ENCODE data around the gene CLDN22.
"Not testable (repeated sequence)": the region's sequence is repeated elsewhere in the genome, so short reads cannot be mapped to it uniquely, and the experiment has no call there.

The CLDN22 gene

DNA sequence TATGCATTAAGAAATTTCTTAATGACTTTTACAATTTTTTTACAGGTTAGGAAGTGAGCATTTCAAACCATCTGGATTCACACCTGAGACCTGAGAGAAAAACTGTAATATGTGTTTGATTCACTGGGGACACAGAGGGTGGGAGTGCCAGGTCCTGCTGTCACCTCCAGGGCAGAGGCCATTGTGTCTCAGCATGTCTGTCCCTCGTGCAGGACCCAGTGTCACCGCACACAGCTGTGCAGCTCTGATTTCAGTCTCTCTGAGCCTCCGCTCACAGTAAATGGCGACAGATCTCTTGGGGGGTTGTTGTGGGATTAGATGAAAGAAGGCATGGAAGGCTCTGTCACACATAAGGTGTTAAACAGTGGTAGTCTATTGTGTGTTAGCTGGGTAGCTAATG is 25.2 kb upstream of the CLDN22 start:
- no peak for DNase-seq

DNA sequence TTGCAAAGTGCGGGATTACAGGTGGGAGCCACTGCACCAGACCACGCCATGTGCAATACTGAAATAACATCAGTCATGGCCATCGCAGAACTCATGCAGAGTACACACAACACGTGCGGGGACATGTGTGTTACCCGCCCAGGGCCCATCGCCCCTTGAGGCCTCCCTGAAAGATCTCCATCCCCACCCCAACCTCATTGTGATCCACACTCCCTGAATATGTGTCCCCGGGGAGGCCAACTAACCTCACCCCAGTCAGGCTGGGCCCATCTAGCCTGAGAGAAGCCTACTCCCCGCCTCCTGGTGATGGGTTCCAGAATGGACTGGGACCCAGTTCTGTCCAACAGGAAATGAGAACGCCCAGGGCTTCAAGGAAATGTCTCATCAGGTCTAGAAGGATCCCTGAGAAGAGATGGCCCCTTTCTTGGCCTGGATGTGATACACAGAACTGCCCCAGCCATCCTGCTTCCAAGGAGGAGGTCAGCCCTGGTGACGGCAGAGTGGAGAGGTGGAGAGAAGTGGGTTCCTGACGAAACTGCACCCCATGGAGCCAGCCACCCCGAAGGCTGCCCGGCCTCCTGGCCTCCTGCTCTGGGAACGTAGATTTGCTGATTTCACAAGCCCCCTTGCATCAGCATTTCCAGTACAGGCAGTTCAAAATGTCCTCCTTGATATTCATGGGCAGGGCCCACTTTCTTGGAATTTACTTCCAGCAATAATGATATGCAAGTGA is 24.6 kb upstream of the CLDN22 start:
- no peak for DNase-seq

DNA sequence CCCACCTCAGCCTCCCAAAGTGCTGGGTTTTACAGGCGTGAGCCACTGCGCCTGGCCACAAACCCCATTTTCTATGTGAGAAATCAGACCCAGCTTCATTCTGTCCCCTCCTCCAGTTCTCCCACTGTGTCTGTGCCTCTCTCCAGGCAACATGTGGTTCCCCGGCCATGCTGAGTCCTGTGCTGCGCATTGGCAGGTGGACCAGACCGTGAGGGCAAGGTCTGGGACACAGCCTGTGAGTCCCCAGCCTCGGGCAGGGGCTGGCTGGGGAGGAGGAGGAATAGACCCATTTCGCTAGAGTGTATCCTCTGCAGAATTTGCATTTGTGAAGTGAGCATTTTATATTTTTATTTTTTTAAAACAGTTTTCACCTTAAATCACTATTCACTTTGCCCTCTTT is 23.7 kb upstream of the CLDN22 start:
- DNase-seq, result no peak

DNA sequence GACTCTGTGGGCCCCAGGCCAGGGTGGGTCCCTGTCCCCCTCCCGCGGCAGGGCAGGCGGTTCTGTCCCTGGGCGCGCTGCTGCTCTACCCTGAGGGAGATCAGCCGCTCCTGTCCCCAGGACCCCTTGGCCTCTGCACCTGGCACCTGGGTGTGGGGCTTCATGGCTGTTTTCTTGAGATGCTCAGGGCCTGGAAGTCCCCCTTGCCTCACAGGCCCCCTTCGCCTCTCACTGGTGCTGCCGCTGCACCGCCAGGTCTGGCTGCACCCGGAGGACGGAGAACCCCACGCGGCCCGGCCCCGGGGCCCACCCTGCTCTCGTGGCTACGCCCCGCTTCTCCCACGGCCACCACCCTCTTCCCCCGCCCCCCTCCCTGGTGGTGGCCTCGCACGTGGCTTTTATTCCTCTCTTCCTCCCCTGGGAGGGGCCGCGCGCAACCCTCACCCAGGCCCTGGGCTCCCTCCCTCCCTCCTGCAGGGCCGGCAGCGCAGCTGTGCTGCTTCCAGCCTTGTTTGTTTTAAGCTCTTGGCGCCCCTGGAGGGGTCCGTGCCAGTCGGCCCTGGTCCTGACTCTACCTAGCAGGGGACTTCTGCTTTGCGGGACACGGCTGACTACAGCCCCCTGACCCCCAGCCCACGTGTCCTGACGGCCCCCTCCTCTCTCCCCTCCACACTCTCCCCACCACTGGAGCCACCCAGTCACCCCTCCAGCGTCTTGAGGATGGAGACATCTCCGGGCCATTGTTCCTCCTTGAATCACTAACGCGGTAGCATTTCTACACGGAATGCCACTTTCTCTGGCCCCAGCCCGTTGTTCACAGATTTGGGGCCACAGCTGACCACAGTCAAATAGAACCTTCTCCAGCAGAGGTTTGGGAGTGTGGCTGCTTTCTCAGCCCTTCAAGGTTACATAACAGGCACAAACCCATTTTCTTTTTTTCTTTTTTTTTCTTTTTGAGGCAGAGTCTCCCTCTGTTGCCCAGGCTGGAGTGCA is 22.8 kb upstream of the CLDN22 start:
- DNase-seq, result no peak

DNA sequence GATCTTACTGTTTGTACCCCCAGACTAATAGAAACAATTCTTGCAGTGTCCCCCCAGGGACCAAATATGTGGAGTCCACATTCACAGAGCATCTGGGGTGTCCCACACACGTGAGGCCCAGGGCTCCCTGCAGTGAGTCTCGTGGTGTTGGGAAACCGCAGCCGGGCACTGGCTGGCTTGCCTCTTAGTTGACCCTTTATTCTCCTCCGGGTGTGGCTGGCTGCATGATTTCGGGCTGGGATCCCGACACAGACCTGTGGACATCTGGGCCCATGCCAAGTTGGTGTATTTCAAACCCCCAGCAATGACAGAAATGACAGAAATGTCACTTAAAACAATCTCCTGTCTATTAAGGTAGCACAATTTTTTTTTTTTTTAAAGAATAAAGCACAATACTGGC is 17.8 kb upstream of the CLDN22 start:
- no peak for DNase-seq

DNA sequence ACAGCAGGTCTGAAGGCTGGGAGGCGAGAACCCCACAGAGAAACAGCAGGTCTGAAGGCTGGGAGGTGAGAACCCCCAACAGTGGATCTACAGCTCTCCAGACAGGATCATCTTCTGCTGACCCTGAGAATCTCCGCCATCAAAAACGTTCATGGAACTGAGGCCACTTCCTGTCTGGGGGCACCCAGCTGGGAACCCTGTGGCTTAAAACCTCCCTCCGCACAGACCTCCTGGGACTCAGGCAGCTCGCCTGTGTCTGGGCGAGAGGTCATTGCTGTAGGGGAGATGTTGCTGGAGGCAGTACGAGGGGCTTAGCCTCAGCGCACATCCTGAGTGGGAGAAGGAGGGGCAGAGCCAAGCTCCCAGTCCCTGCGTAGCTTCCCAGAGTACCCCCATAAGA is 17.3 kb upstream of the CLDN22 start:
- DNase-seq, result no peak

DNA sequence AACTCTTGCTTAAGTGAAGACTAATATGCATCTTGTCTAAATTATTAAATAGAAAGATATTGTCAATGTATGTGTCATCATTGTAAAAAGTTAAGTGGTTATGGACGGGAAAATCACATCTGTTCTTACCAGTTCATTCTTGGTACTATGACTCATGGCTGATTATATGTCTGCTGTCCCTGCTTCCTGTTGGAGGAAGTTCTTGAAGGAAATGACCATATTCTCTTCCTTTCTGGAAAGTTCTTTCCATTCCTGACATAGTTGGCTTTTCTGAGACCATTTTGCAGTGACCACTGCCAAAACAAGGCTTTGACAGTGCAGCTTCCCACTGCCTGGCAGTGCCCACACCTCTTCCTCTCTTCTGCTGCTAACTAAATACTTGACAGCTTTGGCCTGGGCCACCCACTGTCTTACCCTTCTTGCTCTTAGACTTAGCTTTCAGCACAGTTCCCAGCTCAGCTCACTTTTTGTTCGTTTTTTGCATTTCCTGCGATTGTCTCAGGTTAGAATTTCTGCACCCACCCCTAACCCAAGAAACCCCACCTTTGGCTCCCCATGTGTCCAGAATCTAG is 15.4 kb upstream of the CLDN22 start:
- DNase-seq, result no peak

DNA sequence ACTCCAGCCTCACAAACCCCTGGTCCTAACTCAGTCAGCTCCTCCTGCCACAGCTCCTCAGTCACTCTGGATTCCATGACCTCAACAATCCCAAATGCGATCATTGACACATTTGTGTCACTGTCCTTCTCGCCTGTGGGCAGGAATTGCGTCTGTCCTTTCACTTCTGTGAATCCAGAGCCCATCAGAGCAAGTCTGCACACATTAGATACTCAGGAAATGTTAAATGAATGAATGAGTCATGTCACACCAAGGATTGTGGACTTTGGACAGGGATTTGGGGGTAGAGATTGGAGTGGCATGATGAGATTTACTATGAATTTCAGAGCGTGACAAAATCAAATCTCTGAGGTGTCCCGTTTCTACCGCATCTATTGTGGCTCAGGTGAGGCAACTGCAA is 13.9 kb upstream of the CLDN22 start:
- DNase-seq, result no peak

DNA sequence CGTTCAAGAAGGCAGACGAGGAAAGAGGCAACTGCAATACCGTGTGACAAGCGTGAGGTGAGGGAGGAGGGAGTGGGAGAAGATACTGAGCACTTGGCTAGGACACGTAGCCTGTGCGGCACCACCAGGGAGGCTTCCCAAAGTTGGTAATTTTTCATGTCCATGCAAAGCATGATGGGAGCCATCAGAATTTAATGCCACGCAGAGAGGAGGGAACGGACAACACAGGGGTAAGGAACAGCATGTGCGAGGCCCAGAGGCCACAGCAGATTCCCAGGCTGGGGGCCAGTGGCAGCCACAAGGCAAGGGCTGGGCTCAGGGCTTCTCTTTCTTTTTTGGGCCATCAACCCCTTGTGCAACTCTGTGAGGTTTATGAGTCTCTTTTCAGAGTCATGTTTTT is 13.1 kb upstream of the CLDN22 start:
- DNase-seq, result no peak

DNA sequence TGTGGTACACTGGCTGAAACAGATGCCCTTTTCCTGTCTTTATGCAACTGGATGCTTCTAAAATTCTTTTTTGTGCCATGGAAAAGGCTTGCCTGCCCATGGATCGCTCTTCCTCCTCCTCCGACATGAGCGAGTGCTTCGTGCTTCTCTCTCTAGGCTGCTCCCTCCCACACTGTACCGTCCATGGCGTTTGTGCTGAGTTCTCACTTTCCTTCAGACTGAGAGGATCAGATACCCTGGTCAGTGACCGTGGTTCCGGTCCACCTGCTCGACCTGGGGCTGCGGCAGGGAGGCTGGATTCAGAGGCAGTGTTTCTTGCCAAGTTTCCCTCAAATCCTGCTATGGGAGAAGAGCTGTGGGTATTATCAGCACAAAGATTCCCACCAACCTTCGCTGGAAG is 12.4 kb upstream of the CLDN22 start:
- no peak for DNase-seq

DNA sequence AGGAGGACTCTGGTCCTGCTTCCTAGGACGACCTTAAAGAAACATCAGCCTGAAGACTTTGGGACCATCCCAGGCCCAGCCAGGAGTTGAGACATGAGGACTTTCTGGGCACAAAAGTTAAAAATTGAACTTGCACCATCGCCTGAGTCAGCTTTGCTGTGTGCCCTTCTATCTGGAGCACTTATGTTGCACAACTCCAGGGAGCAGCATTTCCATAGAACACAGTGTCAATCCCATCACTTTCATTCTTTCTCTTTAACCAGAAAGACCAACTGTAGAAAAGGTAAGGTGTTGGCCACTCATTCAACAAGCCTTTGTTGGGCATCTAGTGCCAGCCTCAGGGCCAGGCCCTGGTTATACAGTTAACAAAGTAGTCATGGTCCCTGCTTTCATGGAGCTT is 10.8 kb upstream of the CLDN22 start:
- no peak for DNase-seq

DNA sequence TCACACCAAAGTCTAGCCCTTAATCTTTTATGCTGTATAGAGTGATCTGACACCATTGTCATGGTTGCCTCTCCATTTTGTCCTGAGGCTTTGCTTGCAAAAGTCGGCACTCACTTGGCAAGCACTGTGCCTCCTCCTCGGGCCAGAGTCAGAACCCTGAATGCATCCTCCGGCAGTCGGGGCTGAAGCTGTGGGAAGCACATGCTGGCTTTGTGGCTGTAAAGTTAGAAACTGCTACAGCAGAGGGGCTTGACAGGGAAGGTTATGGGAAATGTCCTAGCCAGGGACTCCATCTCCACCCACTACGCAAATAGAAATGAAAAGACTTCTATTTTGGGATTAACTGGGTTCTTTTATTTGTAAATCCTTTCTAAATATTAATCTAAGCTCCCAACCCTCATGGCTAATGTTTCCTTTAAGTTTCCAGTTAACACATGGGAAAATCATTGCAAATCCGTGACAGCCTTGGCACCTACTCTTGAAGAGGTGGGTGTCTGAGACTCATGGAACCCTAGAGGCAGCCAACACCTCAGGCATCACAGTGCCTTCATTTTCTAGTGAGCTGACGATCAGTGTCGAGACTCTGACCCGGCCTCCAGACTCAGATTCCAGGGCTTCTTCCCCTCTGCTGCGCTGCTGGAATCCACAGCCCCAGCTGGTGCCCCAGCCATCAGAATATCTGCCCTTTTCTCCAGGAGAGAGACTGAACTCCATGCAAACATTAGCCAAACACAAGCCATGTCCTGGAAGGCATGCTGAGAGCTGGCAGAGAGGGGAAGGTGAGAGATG is 10.1 kb upstream of the CLDN22 start:
- DNase-seq, result no peak

DNA sequence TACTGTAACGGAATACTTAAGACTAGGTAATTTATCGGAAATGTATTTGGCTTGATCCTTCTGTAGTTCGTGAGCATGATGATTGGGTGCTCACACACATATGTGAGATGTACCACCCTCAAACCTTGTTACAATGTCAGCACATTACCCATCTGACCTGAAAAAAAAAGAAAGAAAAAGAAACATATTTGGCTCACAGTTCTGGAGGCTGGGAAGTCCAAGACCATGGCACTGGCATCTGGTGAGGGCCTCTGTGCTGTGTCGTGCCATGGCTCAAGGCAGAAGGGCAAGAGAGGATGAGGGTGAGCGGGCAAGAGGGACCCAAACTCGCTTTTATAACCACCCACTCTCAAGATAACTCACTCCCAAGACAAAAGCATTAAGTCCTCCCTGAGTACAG is 9.2 kb upstream of the CLDN22 start:
- DNase-seq, result no peak

DNA sequence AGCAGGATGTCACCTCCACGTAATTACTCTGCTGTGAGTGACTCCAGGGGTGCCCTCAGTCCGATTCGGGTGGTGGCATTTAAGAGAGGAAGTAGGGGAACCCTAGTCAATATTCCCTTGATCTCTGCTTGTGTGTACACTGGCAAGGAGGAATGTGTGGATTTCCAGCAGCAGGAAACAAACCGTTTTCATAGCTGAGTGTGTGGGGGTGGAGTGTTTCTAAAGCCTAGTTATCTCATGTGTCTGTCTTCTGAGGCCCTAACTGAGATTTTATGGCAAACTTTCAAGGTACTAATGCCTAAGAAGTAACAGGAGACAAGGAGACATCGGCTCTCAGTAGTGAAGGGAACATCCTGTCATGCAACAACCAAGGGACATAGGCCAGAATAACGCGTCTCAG is 8.8 kb upstream of the CLDN22 start:
- DNase-seq, result no peak

DNA sequence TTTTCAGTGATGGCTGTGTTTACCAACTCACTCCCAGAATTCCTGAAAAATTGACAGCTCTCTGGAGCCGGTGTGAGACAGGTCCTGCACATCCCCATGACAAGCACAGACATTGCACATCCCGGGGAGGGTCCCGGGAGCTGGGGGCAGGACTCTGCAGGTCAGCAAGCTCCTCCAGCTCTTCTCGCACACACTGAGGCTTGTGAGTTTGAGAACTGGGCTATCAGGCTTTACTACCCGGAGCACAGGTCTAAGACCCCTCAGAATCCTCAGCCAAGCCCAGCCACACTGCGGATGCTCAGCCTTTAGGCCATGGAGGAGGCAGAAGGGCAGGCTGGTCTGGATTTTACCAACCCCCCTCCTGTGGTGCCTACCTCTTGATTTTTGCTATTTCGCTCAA is 7.8 kb upstream of the CLDN22 start:
- DNase-seq, result no peak

DNA sequence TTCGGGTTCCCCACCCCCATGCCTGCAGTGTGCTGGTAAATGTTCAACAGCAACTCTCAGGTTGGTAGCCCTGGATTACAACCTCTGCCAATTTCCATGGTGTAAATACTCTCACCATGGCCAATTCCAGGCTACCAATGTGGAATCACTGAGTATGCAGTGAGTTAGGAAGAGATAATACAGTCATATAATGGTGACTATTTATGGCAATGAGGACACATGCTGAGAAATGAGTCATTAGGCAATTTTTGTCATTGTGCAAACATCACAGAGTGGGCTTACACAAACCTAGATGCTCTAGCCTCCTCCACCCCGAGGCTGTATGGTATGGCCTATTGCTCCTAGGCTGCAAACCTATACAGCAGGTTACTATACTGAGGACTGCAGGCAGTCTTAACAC is 6.8 kb upstream of the CLDN22 start:
- no peak for DNase-seq

DNA sequence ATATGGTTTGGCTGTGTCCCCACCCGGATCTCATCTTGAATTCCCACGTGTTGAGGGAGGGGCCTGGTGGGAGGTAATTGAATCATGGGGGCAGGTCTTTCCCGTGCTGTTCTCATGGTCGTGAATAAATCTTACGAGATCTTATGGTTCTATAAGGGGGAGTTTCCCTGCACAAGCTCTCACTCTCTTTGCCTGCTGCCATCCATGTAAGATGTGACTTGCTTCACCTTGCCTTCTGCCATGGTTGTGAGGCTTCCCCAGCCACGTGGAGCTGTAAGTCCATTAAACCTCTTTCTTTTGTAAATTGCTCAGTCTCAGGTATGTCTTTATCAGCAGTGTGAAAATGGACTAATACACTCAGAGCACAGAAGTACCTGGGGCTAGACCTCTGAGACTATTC is 6.3 kb upstream of the CLDN22 start:
- not testable (repeated sequence) for DNase-seq

DNA sequence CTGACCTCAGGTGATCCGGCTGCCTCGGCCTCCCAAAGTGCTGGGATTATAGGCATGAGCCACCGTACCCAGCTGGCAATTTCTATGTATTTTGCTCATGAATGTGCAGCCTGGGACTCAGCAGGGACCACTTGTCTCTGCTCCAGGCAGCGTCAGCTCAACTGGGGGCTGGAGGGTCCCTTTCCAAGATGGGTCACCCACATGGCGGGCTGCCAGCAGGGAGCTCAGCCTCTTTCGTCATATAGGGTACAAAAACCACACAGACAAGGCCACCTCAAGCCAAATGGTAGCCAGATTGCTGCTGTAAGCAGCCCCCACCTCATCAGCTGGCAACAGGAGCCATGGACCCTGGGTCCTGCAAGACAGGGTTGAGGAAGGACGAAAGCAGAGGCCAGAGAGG is 4.5 kb upstream of the CLDN22 start:
- DNase-seq, result no peak

DNA sequence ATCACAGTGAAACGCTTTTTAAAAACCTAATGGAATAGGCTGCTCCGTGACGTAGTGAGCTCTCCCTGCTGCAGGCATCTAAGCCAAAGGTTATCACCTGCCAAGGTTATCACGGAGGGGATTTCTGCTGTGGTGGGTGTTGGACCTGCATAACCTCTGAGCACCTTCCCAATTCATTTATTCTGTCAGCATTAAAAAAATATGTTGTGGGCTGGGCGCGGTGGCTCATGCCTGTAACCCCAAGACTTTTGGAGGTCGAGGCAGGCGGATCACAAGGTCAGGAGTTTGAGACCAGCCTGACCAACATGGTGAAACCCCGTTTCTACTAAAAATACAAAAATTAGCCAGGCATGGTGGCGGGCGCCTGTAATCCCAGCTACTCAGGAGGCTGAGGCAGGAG is 4.0 kb upstream of the CLDN22 start:
- DNase-seq, result not testable (repeated sequence)

DNA sequence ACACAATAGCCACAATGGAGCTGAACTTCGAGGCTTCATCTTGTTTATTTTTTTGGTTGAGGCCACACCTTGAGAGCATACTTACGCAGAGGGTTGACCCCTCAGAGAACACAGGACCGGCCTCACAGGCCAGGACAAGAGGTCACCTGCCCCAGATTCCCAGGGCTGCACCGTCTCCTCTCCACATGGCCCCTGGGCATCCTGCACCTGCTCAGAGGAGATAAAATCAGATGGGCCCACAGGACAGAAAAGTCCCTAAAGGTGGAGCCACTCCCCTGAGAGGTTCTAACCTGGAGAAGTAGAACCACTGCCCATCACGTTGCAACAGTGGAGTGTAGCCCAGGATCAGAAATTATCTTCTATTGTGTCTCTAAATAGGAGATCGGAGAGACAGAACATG is 3.2 kb upstream of the CLDN22 start:
- no peak for DNase-seq

DNA sequence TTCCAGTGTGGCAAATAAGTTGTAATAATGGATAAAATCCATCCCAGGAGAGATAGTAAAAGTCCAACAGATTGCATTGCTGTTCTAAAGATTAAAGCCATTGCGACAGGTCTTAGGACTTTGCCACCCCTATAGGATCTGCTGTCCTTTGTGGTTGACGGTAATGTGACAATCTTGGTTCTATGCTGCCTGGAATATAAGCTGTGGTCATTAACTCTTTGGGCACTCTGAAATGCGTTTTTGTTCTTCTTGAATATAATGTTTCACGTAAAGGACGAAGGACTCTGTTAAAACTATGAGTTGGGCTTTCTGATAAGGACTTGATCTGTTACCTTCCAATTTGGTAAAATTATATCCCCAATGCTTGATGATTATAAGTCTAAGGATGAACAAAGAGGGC is 2.2 kb upstream of the CLDN22 start, which contains the start of gene CLDN24:
Gene CLDN24, minus strand, starts transcription at position 101 of the 400 bp plus-strand sequence. Its CDS starts 0 bp downstream, at position 101.
- DNase-seq, result no peak

DNA sequence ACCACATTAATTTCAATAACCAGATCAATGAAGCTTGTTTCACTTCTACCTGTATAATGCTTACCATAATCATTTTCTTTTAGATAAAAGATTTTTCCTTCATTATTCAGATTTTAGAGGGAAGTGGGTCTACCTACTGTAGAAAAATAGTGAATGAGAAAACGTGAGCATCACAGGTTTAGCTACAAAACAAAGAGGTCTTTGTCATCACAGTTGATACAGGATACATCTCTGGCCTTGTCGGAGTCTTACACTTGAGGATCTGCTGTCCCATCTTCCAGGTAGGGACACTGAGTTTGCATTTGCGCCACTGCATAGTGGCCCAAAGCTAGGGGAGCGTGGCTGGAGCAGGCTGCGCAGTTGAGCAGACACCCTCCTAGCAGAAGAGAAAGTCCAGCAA is 1.4 kb upstream of the CLDN22 start:
- no peak for DNase-seq

DNA sequence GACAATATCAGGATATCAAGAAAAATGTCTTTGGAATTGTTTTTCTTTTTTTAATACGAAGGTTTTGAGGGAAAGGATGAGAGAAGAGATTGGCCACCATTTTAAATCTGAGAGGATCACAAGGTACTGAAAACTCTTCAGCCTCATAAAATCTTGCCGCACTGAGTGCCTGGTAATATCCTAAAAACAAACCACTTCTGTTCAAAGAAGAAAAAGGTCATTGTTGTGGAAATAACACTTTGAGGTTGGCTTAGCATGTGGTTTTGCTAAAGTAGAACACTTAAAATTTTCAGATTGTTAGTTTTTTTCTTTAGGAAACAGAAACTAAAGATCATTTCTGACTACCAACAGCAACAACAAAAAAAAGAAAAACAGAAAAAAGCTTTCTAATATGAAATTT is 1.0 kb upstream of the CLDN22 start:
- DNase-seq, result no peak

Data from activated effector memory CD4-positive, alpha-beta T cell treated with Interleukin-2 at 50 U/mL for 16 hours (primary cell).